Prostate gland (tissue), 2 donors: ENCODE measurements around the gene KRT71. TPM values are rescaled to one million over a fixed set of nuclear protein-coding genes. Genes with fewer than 3 reads are reported as not detected.
A peak's percentile ranks its signal among the peaks of the same experiment; 100 is the strongest.

ENCODE experiments used
- DNase-seq: peaks from one replicate; pipeline ENCODE4 v3.0.0-alpha.2; 2019; ENCODE audit warnings: low spot score
- H3K27ac ChIP-seq, 2 donors: fragments of 200-600 bp; sonication (generic); 2 replicates each; pipeline ENCODE4 v1.5.1; 2017 to 2019
- H3K27me3 ChIP-seq: fragments of 200-600 bp; sonication (generic); replicated peaks from 2 replicates; pipeline ENCODE4 v1.5.1; 2019; ENCODE audit not compliant: insufficient read depth
- H3K36me3 ChIP-seq, 2 donors: fragments of 200-600 bp; sonication (generic); 1 replicate in 1 of 2; 2 replicates in 1 of 2; pipeline versions ENCODE4 v1.5.1 to v1.8.1; 2017 to 2019
- H3K4me1 ChIP-seq: fragments of 200-600 bp; sonication (generic); replicated peaks from 2 replicates; pipeline ENCODE4 v1.5.1; 2019
- H3K4me3 ChIP-seq, 2 donors: fragments of 200-600 bp; sonication (generic); 2 replicates each; pipeline ENCODE4 v1.5.1; 2017 to 2019
- H3K9me3 ChIP-seq: fragments of 200-600 bp; sonication (generic); 2 replicates; pipeline ENCODE4 v1.5.1; 2017
- CTCF ChIP-seq, 4 experiments: fragments of 200-600 bp in 2 of 4; fragments of 450-650 bp in 2 of 4; sonication (generic) in 2 of 4; IDR thresholded peaks; 1 replicate in 3 of 4; 2 replicates in 1 of 4; pipeline ENCODE4 v1.5.1; 2016 to 2019; ENCODE audit warnings: antibody characterized with exemption in 4 of 4, mild to moderate bottlenecking in 2 of 4, moderate library complexity in 2 of 4
- POLR2A ChIP-seq: fragments of 450-650 bp; IDR thresholded peaks from one replicate; pipeline ENCODE4 v1.6.1; 2016; ENCODE audit warnings: antibody characterized with exemption, mild to moderate bottlenecking
- POLR2AphosphoS5 ChIP-seq: sonication (generic); formaldehyde crosslinking; IDR thresholded peaks from one replicate; pipeline ENCODE4 v1.6.1; 2017; ENCODE audit warnings: antibody characterized with exemption
- WGBS: methylation state at CpG from one replicate; pipeline ENCODE4 v1.1.5; 2018; 5-methylcytosine and 5-hydroxymethylcytosine counted together
- intact Hi-C: fragments of 100-400 bp; cut with DNase I; formaldehyde crosslinking; loops from one replicate; pipeline ENCODE4 v1.14.2; 2022
- total RNA-seq, 2 donors: library from RNA; depleted of rRNA; stranded (reverse); fragments of >200 nt; gene quantifications; one replicate each; pipeline ENCODE4 v1.1.0, GENCODE V29; 2016

KRT71 gene
- total RNA-seq, 2 donors from 2014 or later, result not detected

- no peaks in the 10 kb centered on the region for H3K27me3 ChIP-seq
- intact Hi-C loops, result no loop called here
- H3K4me1 ChIP-seq, result no peaks in the 10 kb centered on the region
- DNase-seq, result peak; percentile 25
- H3K4me3 ChIP-seq, result no peak overlapping the region
- H3K36me3 ChIP-seq, result no peaks in the 10 kb centered on the region
- no peaks in the 10 kb centered on the region for H3K9me3 ChIP-seq
- peak overlapping the region; percentile 59 to 64 for H3K27ac ChIP-seq
- 36% methylated on average over 5 of the region's 5 CpGs for WGBS
- TF ChIP-seq CTCF (IDR thresholded peaks at IDR 0.05) (no peak), POLR2A (no peak), POLR2AphosphoS5 (peak; percentile 86)
These were observed 13.7 kb downstream of the KRT71 start for GRCh38 chr12:52539083-52539820.

GRCh38 chr12:52537101-52537500 is 15.8 kb downstream of the KRT71 start:
- Histone ChIP-seq H3K27ac (no peak overlapping the region), H3K27me3 (no peaks in the 10 kb centered on the region), H3K36me3 (no peaks in the 10 kb centered on the region), H3K4me1 (no peaks in the 10 kb centered on the region), H3K4me3 (no peak overlapping the region), H3K9me3 (no peaks in the 10 kb centered on the region)
- WGBS, result 58% methylated on average over 3 of the region's 3 CpGs
- peak; percentile 66 for DNase-seq
- intact Hi-C loops, result no loop called here
- TF ChIP-seq POLR2AphosphoS5 (peak; percentile 49), POLR2A (no peak), CTCF (IDR thresholded peaks at IDR 0.05) (no peak)

GRCh38 chr12:52535574-52535973 is 17.4 kb downstream of the KRT71 start:
- 92% methylated on average over 1 of the region's 1 CpG for WGBS
- intact Hi-C loops, result no loop called here

GRCh38 chr12:52534482-52534881 is 18.5 kb downstream of the KRT71 start:
- no peaks in the 10 kb centered on the region for H3K27me3 ChIP-seq
- TF ChIP-seq CTCF (IDR thresholded peaks at IDR 0.05) (no peak), POLR2A (no peak), POLR2AphosphoS5 (no peak)
- H3K4me1 ChIP-seq, result no peaks in the 10 kb centered on the region
- 96% methylated on average over 5 of the region's 5 CpGs for whole genome bisulfite sequencing
- no peaks in the 10 kb centered on the region for H3K36me3 ChIP-seq
- no peak for DNase-seq
- intact Hi-C loops, result no loop called here
- H3K4me3 ChIP-seq, result no peak overlapping the region
- no peaks in the 10 kb centered on the region for H3K9me3 ChIP-seq
- no peak overlapping the region for H3K27ac ChIP-seq

More at GRCh38 chr12:52535574-52535973, 17.4 kb downstream of the KRT71 start:
- H3K27me3 ChIP-seq, result no peaks in the 10 kb centered on the region
- no peaks in the 10 kb centered on the region for H3K36me3 ChIP-seq
- H3K4me1 ChIP-seq, result no peaks in the 10 kb centered on the region
- DNase-seq, result no peak
- H3K9me3 ChIP-seq, result no peaks in the 10 kb centered on the region
- no peak for TF ChIP-seq POLR2A
- no peak for TF ChIP-seq CTCF (IDR thresholded peaks at IDR 0.05)
- no peak for TF ChIP-seq POLR2AphosphoS5
- H3K27ac ChIP-seq, result no peak overlapping the region
- no peak overlapping the region for H3K4me3 ChIP-seq
